NT2/D1 (cell line): ENCODE data around the gene MLLT3.

ENCODE experiments used
- SUZ12 ChIP-seq: IDR thresholded peaks from 2 replicates; pipeline ENCODE4 v1.6.1; 2011; ENCODE audit not compliant: insufficient read length, insufficient read depth; ENCODE audit errors: extremely low read depth
- YY1 ChIP-seq: IDR thresholded peaks from 2 replicates; pipeline ENCODE4 v1.6.1; 2011; ENCODE audit not compliant: insufficient read length, insufficient read depth
- ZNF274 ChIP-seq: IDR thresholded peaks from 2 replicates; pipeline ENCODE4 v1.6.1; 2011; ENCODE audit warnings: mild to moderate bottlenecking, low read depth, low read length

GRCh38 chr9:20473515-20474013 lies 148.7 kb downstream of the MLLT3 start:
- no peak for TF ChIP-seq ZNF274
- no peak for TF ChIP-seq SUZ12
- no peak for TF ChIP-seq YY1
